ENCODE measurements around the gene CD164L2. TPM values are rescaled to one million over a fixed set of nuclear protein-coding genes. Genes with fewer than 3 reads are reported as not detected.

Gene CD164L2
- total RNA-seq, 1 donor from 2014 or later: not detected

GRCh38 chr1:27349784-27350662 lies 33.1 kb downstream of the CD164L2 start:
- no peak overlapping the region for H3K27ac Mint-ChIP-seq (ENCODE audit: unreplicated experiment)
- peaks cover 9% of the 10 kb centered on the region for H3K4me1 Mint-ChIP-seq
- no peaks in the 10 kb centered on the region for H3K36me3 Mint-ChIP-seq (ENCODE audit: low read depth)
- peak; percentile 48 for DNase-seq (ENCODE audit: low read depth, low spot score)
- H3K9me3 Mint-ChIP-seq: no peaks in the 10 kb centered on the region
- TF ChIP-seq CTCF (conservative IDR thresholded peaks at IDR 0.05): peak; percentile 15
- peaks cover 46% of the 10 kb centered on the region for H3K27me3 Mint-ChIP-seq (ENCODE audit: low read depth)
- H3K4me3 Mint-ChIP-seq: peak overlapping the region; percentile 38

DNA sequence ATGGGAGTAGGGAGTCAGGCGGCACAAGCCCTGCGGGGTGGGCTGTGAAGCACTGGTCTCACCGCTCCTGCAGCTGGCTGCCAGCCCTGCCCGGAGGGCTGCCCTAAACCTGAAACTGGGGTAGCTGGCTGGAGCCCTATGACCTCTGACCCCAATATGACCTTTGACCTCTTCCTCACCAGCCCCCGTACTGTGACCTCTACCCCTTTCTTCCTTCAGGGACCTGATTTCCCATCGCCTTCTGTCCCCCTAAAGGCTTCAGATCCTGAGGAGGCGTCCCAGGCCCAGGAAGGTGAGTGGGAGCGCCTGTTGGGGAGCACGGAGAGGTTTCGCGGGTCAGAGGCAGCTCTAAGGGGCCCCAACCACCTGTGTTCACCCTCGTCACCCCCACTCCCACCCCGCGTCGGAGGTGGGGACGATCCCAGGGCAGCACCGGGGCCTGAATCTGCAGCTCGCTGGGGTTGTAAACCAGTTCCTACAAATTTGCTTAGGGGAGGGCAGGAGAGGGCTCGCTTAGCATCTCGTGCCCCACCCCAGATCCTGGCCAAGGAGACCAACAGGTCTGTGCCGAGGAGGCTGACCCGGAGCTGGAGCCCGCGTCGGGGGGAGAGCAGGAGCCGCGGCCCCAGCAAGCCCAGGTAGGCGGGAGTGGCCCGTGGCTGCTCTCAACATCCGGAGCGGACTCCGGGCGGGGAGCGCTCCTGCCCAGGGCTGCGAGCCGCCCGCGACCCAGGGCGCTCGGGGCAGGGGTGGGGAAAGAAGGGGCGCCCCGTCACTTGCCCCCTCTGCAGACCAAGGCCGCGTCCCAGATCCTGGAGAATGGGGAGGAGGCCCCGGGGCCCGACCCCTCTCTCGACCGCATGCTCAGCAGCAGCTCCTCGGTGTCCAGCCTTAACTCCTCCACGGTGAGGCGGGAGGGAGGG lies 34.0 kb downstream of the CD164L2 start:
- no peak for DNase-seq (ENCODE audit: low read depth, low spot score)
- TF ChIP-seq CTCF (conservative IDR thresholded peaks at IDR 0.05): no peak
- Mint-ChIP-seq H3K4me1 (peaks cover 9% of the 10 kb centered on the region), H3K27me3 (ENCODE audit: low read depth) (peaks cover 46% of the 10 kb centered on the region), H3K27ac (ENCODE audit: unreplicated experiment) (no peak overlapping the region), H3K9me3 (no peaks in the 10 kb centered on the region), H3K4me3 (no peak overlapping the region), H3K36me3 (ENCODE audit: low read depth) (no peaks in the 10 kb centered on the region)

DNA sequence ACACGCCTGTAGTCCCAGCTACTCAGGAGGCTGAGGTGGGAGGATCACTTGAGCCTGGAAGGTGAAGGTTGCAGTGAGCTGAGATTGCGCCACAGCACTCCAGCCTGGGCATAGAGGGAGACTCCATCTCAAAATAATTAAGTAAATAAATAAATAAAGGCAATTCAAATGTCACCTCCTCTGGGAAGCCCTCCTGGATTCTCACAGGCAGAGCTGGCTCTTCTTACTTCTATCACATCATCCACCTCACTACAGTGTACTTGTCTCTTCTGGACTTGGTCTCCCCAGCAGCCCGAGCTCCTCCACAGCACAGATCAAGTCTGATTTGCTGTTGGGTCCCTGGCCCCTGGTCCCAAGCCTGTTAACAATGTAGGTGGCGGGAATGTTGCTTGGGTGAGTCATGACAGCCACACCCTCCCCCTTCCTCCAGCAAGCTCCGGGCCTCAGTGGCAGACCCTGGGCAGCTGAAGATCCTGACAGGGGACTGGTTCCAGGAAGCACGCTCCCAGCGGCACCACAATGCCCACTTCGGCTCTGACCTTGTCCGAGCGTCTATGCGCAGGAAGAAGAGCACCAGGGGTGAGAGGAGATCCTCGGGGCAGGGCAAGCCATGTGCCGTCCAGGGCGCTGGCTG lies 36.0 kb downstream of the CD164L2 start:
- TF ChIP-seq CTCF (conservative IDR thresholded peaks at IDR 0.05): no peak
- DNase-seq (ENCODE audit: low read depth, low spot score): no peak
- Mint-ChIP-seq H3K36me3 (ENCODE audit: low read depth) (no peaks in the 10 kb centered on the region), H3K27me3 (ENCODE audit: low read depth) (peaks cover 45% of the 10 kb centered on the region), H3K4me1 (peaks cover 15% of the 10 kb centered on the region), H3K4me3 (no peak overlapping the region), H3K9me3 (no peaks in the 10 kb centered on the region), H3K27ac (ENCODE audit: unreplicated experiment) (no peak overlapping the region)

- no peak for DNase-seq (ENCODE audit: low read depth, low spot score)
- peak overlapping the region; percentile 8 for H3K4me3 Mint-ChIP-seq
- H3K36me3 Mint-ChIP-seq (ENCODE audit: low read depth): no peaks in the 10 kb centered on the region
- peaks cover 12% of the 10 kb centered on the region for H3K4me1 Mint-ChIP-seq
- no peak overlapping the region for H3K27ac Mint-ChIP-seq (ENCODE audit: unreplicated experiment)
- no peak for TF ChIP-seq CTCF (conservative IDR thresholded peaks at IDR 0.05)
- H3K9me3 Mint-ChIP-seq: no peaks in the 10 kb centered on the region
- peaks cover 39% of the 10 kb centered on the region for H3K27me3 Mint-ChIP-seq (ENCODE audit: low read depth)
These were observed 36.8 kb downstream of the CD164L2 start for GRCh38 chr1:27346357-27346756.

DNA sequence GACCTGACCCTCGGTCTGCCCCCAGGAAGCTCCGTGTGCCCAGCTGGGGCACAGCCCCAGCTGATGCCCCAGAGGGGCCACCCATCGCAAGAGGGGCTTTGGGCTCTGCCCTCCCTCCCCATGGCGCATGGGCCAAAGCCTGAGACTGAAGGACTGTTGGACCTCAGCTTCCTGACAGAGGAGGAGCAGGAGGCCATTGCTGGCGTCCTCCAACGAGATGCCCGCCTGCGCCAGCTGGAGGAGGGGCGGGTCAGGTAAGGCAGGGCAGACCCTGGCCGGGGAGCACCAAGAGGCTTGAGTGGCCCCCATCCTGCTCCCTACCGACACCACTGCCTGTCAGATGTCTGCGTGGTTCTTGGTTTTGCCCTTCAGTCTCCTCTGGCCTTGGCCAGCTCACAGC lies 37.9 kb downstream of the CD164L2 start:
- Mint-ChIP-seq H3K36me3 (ENCODE audit: low read depth) (no peaks in the 10 kb centered on the region), H3K4me3 (no peak overlapping the region), H3K27me3 (ENCODE audit: low read depth) (peaks cover 30% of the 10 kb centered on the region), H3K4me1 (peaks cover 10% of the 10 kb centered on the region), H3K9me3 (no peaks in the 10 kb centered on the region), H3K27ac (ENCODE audit: unreplicated experiment) (no peak overlapping the region)
- DNase-seq (ENCODE audit: low read depth, low spot score): no peak
- TF ChIP-seq CTCF (conservative IDR thresholded peaks at IDR 0.05): no peak

Data from neural crest cell (in vitro differentiated cells).